Prostate gland (tissue), 2 donors: Measurements from ENCODE around the gene ALKBH7. TPM values are rescaled to one million over a fixed set of nuclear protein-coding genes. Genes with fewer than 3 reads are reported as not detected.
"Not testable (repeated sequence)": the region's sequence is repeated elsewhere in the genome, so short reads cannot be mapped to it uniquely, and the experiment has no call there.

Experiments used
- DNase-seq: peaks from one replicate; pipeline ENCODE4 v3.0.0-alpha.2; 2019; ENCODE audit warnings: low spot score
- H3K27ac ChIP-seq, 2 donors: fragments of 200-600 bp; sonication (generic); 2 replicates each; pipeline ENCODE4 v1.5.1; 2017 to 2019
- H3K27me3 ChIP-seq: fragments of 200-600 bp; sonication (generic); replicated peaks from 2 replicates; pipeline ENCODE4 v1.5.1; 2019; ENCODE audit not compliant: insufficient read depth
- H3K36me3 ChIP-seq, 2 donors: fragments of 200-600 bp; sonication (generic); 1 replicate in 1 of 2; 2 replicates in 1 of 2; pipeline versions ENCODE4 v1.5.1 to v1.8.1; 2017 to 2019
- H3K4me1 ChIP-seq: fragments of 200-600 bp; sonication (generic); replicated peaks from 2 replicates; pipeline ENCODE4 v1.5.1; 2019
- H3K4me3 ChIP-seq, 2 donors: fragments of 200-600 bp; sonication (generic); 2 replicates each; pipeline ENCODE4 v1.5.1; 2017 to 2019
- H3K9me3 ChIP-seq: fragments of 200-600 bp; sonication (generic); 2 replicates; pipeline ENCODE4 v1.5.1; 2017
- POLR2A ChIP-seq: fragments of 450-650 bp; IDR thresholded peaks from one replicate; pipeline ENCODE4 v1.6.1; 2016; ENCODE audit warnings: antibody characterized with exemption, mild to moderate bottlenecking
- POLR2AphosphoS5 ChIP-seq: sonication (generic); formaldehyde crosslinking; IDR thresholded peaks from one replicate; pipeline ENCODE4 v1.6.1; 2017; ENCODE audit warnings: antibody characterized with exemption
- WGBS: methylation state at CpG from one replicate; pipeline ENCODE4 v1.1.5; 2018; 5-methylcytosine and 5-hydroxymethylcytosine counted together
- intact Hi-C: fragments of 100-400 bp; cut with DNase I; formaldehyde crosslinking; loops from one replicate; pipeline ENCODE4 v1.14.2; 2022
- total RNA-seq, 2 donors: library from RNA; depleted of rRNA; stranded (reverse); fragments of >200 nt; gene quantifications; one replicate each; pipeline ENCODE4 v1.1.0, GENCODE V29; 2016
- TF ChIP-seq, protein P1 (sequence below), 4 experiments: fragments of 200-600 bp in 2 of 4; fragments of 450-650 bp in 2 of 4; sonication (generic) in 2 of 4; IDR thresholded peaks; 1 replicate in 3 of 4; 2 replicates in 1 of 4; pipeline ENCODE4 v1.5.1; 2016 to 2019; ENCODE audit warnings: antibody characterized with exemption in 4 of 4, mild to moderate bottlenecking in 2 of 4, moderate library complexity in 2 of 4

ALKBH7 gene
- total RNA-seq, 2 donors from 2014 or later = 101 to 111 TPM

DNA sequence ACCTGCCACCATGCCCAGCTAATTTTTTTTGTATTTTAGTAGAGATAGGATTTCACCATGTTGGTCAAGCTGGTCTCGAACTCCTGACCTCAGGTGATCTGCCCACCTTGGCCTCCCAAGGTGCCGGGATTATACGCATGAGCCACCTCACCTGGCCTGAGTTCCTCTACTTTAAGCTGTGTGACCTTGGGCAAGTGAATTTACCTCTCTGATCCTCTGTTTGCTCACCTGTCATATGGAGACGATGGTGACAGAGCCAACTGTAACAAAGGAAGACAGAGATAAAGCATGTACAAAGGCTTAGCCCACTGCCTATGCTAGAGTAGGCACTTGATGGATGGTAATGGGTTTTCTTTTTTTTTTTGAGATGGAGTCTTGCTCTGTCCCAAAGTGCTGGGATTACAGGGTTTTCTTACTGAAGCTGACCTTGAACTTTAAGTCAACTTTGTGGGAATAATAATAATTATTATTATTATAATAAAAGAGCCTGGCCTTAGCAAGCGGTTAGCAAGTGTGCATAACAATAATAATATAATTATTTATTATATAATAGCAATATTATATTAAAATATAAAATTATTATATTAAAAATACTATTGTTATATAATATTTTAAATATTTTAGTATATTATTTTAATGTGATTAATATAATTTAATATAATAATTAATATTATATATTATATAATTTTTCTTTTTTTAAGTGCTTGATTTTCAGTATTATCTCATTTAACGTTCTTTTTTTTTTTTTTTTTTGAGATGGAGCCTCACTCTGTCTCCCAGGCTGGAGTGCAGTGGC is 37.9 kb upstream of the ALKBH7 start:
- no peak overlapping the region for H3K4me3 ChIP-seq
- intact Hi-C loops = no loop called here
- no peaks in the 10 kb centered on the region for H3K4me1 ChIP-seq
- 89% methylated on average over 6 of the region's 6 CpGs for WGBS
- no peak overlapping the region for H3K27ac ChIP-seq
- DNase-seq = no peak
- TF ChIP-seq POLR2AphosphoS5 (no peak), POLR2A (no peak)
- TF ChIP-seq, protein P1, sequence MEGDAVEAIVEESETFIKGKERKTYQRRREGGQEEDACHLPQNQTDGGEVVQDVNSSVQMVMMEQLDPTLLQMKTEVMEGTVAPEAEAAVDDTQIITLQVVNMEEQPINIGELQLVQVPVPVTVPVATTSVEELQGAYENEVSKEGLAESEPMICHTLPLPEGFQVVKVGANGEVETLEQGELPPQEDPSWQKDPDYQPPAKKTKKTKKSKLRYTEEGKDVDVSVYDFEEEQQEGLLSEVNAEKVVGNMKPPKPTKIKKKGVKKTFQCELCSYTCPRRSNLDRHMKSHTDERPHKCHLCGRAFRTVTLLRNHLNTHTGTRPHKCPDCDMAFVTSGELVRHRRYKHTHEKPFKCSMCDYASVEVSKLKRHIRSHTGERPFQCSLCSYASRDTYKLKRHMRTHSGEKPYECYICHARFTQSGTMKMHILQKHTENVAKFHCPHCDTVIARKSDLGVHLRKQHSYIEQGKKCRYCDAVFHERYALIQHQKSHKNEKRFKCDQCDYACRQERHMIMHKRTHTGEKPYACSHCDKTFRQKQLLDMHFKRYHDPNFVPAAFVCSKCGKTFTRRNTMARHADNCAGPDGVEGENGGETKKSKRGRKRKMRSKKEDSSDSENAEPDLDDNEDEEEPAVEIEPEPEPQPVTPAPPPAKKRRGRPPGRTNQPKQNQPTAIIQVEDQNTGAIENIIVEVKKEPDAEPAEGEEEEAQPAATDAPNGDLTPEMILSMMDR (IDR thresholded peaks at IDR 0.05) = no peak
- H3K9me3 ChIP-seq = no peaks in the 10 kb centered on the region
- H3K27me3 ChIP-seq = no peaks in the 10 kb centered on the region
- no peaks in the 10 kb centered on the region for H3K36me3 ChIP-seq

DNA sequence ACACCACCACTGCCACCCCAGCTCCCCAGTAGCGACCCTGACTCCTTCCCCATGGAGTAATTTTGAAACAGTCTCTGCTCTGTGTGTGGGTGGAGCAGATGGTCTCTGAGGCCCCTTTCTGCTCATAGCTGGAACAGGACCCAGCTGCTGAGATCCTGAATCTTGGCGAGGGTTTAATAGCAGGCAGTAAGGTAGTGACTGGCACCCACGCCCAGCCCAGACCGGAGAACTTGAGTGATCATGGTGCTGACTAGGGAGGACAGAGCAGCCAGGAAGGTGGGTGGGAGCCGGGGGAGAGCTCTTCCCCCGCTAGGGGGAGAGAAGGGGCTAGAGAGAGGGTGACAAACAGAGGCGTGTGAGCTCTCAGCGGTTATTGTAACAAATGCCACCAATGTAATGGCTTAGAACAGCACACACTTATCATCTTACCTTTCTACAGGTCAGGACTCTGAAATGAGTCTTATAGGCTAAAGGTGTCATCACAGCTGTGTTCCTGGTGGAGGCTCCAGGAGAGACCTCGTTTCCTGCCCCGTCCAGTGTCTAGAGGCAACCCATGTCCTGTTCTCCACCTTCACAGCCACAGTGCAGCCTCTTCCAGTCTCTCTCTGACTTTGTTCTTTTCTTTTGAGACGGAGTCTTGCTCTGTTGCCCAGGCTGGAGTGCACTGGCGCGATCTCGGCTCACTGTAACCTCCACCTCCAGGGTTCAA is 31.9 kb upstream of the ALKBH7 start:
- WGBS = 66% methylated on average over 14 of the region's 14 CpGs

DNA sequence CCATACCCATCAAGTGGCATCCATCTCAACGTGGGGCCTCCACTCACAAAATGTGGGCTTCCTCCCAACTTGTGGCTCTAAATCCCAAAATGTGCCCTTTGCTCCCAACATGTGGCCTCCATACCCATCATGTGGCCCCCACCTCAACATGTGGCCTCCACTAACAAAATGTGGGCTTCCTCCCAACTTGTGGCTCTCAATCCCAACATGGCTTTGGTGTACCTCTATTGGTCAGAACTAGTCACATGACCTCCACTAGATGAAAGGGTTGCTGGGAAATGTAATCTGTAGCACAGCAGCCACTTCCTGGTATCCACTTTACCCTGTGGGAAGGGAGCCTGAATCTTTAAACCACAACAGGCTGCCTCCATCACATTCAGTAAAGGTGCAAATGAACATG is 29.1 kb upstream of the ALKBH7 start:
- intact Hi-C loops = no loop called here
- Histone ChIP-seq H3K4me1 (no peaks in the 10 kb centered on the region), H3K9me3 (no peaks in the 10 kb centered on the region), H3K27me3 (no peaks in the 10 kb centered on the region), H3K27ac (no peak overlapping the region), H3K4me3 (no peak overlapping the region), H3K36me3 (no peaks in the 10 kb centered on the region)
- 89% methylated on average over 1 of the region's 1 CpG for WGBS
- TF ChIP-seq, protein P1 (IDR thresholded peaks at IDR 0.05) = no peak
- TF ChIP-seq POLR2AphosphoS5 (no peak), POLR2A (no peak)
- DNase-seq = no peak

More for the DNA sequence above, 31.9 kb upstream of the ALKBH7 start:
- TF ChIP-seq POLR2AphosphoS5 = no peak
- TF ChIP-seq, protein P1 (IDR thresholded peaks at IDR 0.05) = no peak
- no peak for TF ChIP-seq POLR2A
- H3K4me1 ChIP-seq = no peaks in the 10 kb centered on the region
- no peaks in the 10 kb centered on the region for H3K36me3 ChIP-seq
- no peaks in the 10 kb centered on the region for H3K9me3 ChIP-seq
- intact Hi-C loops = no loop called here
- H3K27ac ChIP-seq = no peak overlapping the region
- H3K27me3 ChIP-seq = no peaks in the 10 kb centered on the region
- no peak overlapping the region for H3K4me3 ChIP-seq
- no peak for DNase-seq

DNA sequence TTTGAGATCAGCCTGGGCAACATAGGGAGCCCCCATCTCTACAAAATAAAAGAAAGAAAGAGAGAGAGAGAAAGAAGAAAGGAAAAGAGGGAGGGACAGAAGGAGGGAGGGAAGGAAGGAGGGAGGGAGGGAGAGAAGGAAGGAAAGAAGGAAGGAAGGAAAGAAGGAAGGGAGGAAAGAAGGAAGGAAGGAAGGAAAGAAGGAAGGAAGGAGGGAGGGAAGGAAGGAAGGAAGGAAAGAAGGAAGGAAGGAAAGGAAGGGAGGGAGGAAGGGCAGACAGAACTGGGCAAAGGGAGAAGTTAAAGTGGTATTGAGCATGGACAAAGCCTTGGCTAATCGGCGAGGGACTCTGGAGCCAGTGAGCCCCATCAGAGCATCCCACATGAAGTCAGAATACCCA is 23.3 kb upstream of the ALKBH7 start:
- H3K4me1 ChIP-seq, intact Hi-C loops, H3K27me3 ChIP-seq, H3K9me3 ChIP-seq, H3K4me3 ChIP-seq, H3K36me3 ChIP-seq, DNase-seq: not testable (repeated sequence)
- H3K27ac ChIP-seq = peak overlapping the region in 1 of 2 donors; percentile 86
- 88% methylated on average over 2 of the region's 2 CpGs for WGBS

DNA sequence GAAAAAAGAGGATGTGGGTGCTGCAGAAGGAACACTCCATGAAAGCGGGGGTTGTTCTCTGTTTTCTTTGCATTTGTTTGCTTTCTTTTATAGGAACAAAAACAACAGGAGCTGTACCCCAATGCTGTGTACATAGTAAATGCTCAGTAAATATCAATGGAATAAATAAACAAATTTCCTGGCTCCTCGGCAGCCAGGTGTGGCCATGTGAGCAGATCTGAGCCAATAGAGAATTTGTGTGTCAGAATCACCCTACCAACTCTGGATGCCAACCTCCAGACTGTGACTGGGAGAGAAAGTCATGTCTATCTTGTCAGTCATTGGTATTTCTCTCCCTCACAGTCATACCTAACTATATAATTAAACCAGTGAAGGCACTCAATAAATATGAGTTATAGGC is 21.9 kb upstream of the ALKBH7 start:
- no peaks in the 10 kb centered on the region for H3K4me1 ChIP-seq
- WGBS = 53% methylated on average over 2 of the region's 2 CpGs
- no peak overlapping the region for H3K4me3 ChIP-seq
- no peaks in the 10 kb centered on the region for H3K9me3 ChIP-seq
- no peaks in the 10 kb centered on the region for H3K27me3 ChIP-seq
- no peaks in the 10 kb centered on the region for H3K36me3 ChIP-seq
- peak overlapping the region; percentile 74 to 86 for H3K27ac ChIP-seq
- peak; percentile 70 for DNase-seq
- TF ChIP-seq, protein P1 (IDR thresholded peaks at IDR 0.05) = no peak
- peak; percentile 89 for TF ChIP-seq POLR2AphosphoS5
- intact Hi-C loops = no loop called here
